Fibroblast of villous mesenchyme (primary cell): ENCODE data around the gene ERCC6. TPM values are rescaled to one million over a fixed set of nuclear protein-coding genes. Genes with fewer than 3 reads are reported as not detected.

Experiments used
- DNase-seq: peaks from one replicate; pipeline ENCODE4 v3.0.0-alpha.2; 2010; ENCODE audit warnings: low read depth
- H3K4me3 ChIP-seq: 2 replicates; pipeline ENCODE4 v1.5.1; 2011; ENCODE audit warnings: low read depth, mild to moderate bottlenecking, low read length
- CTCF ChIP-seq: IDR thresholded peaks from 2 replicates; pipeline ENCODE4 v1.5.1; 2012; ENCODE audit warnings: low read depth, mild to moderate bottlenecking, low read length; ENCODE audit not compliant: insufficient read depth
- total RNA-seq: library from RNA; depleted of rRNA; stranded (reverse); fragments of >200 nt; gene quantifications from 2 replicates; pipeline ENCODE4 v1.2.3, GENCODE V29; 2012

The ERCC6 gene
- total RNA-seq, 1 donor, result 35.4 TPM

- no peak overlapping the region for H3K4me3 ChIP-seq
- TF ChIP-seq CTCF, result no peak
- DNase-seq, result no peak
Observed at GRCh38 chr10:49508249-49508648, 30.7 kb downstream of the ERCC6 start.

GRCh38 chr10:49505589-49505988 is 33.3 kb downstream of the ERCC6 start:
- DNase-seq, result no peak
- no peak overlapping the region for H3K4me3 ChIP-seq
- no peak for TF ChIP-seq CTCF

- no peak overlapping the region for H3K4me3 ChIP-seq
- TF ChIP-seq CTCF, result no peak
- no peak for DNase-seq
Observed at GRCh38 chr10:49505076-49505475, 33.8 kb downstream of the ERCC6 start.

- no peak for TF ChIP-seq CTCF
- H3K4me3 ChIP-seq, result no peak overlapping the region
- no peak for DNase-seq
Observed at GRCh38 chr10:49504528-49504927, 34.4 kb downstream of the ERCC6 start.

GRCh38 chr10:49502358-49502757 is 36.6 kb downstream of the ERCC6 start:
- no peak overlapping the region for H3K4me3 ChIP-seq
- TF ChIP-seq CTCF, result no peak
- DNase-seq, result no peak

- no peak for DNase-seq
- H3K4me3 ChIP-seq, result no peak overlapping the region
- no peak for TF ChIP-seq CTCF
Observed at GRCh38 chr10:49500412-49500811, 38.5 kb downstream of the ERCC6 start.

- TF ChIP-seq CTCF, result no peak
- DNase-seq, result no peak
- H3K4me3 ChIP-seq, result no peak overlapping the region
Observed at GRCh38 chr10:49499305-49499851, 39.5 kb downstream of the ERCC6 start.
